Tibial artery (tissue), 4 donors: ENCODE results near the gene ALDH1A1.

Source experiments
- DNase-seq, 2 donors: peaks; one replicate each; pipeline ENCODE4 v3.0.0-alpha.2; 2019
- H3K27ac ChIP-seq, 2 donors: fragments of 200-600 bp; sonication (generic) in 1 of 2; 1 replicate in 1 of 2; 2 replicates in 1 of 2; pipeline ENCODE4 v1.5.1; 2018 to 2019; ENCODE audit warnings: mild to moderate bottlenecking in 1 of 2
- H3K27me3 ChIP-seq, 2 donors: fragments of 200-600 bp; sonication (generic) in 1 of 2; one replicate each; pipeline versions ENCODE4 v1.5.1 to v1.6.0; 2016 to 2019
- H3K36me3 ChIP-seq, 3 donors: fragments of 200-600 bp; sonication (generic) in 2 of 3; one replicate each; pipeline ENCODE4 v1.5.1; 2016 to 2019; ENCODE audit warnings: mild to moderate bottlenecking in 2 of 3
- H3K4me1 ChIP-seq, 4 donors: fragments of 200-600 bp; sonication (generic) in 2 of 4; 1 replicate in 3 of 4; 2 replicates in 1 of 4; pipeline ENCODE4 v1.5.1; 2016 to 2019
- H3K4me3 ChIP-seq, 2 donors: fragments of 200-600 bp; sonication (generic) in 1 of 2; 1 replicate in 1 of 2; 2 replicates in 1 of 2; pipeline ENCODE4 v1.5.1; 2018 to 2019; ENCODE audit warnings: mild to moderate bottlenecking in 2 of 2
- H3K9me3 ChIP-seq, 3 donors: fragments of 200-600 bp; sonication (generic) in 1 of 3; one replicate each; pipeline ENCODE4 v1.5.1; 2016 to 2019
- CTCF ChIP-seq, 2 experiments: fragments of 200-600 bp in 1 of 2; fragments of 450-650 bp in 1 of 2; IDR thresholded peaks; one replicate each; pipeline ENCODE4 v1.5.1; 2017 to 2019; ENCODE audit warnings: antibody characterized with exemption in 2 of 2, mild to moderate bottlenecking in 1 of 2, moderate library complexity in 1 of 2
- intact Hi-C: fragments of 100-400 bp; cut with DNase I; formaldehyde crosslinking; loops from one replicate; pipeline ENCODE4 v1.15.0; 2023; ENCODE audit warnings: low total_unique reads

ALDH1A1 gene

GRCh38 chr9:72978744-72979143 is 25.9 kb upstream of the ALDH1A1 start:
- TF ChIP-seq CTCF (IDR thresholded peaks at IDR 0.05), result no peak
- Histone ChIP-seq H3K36me3 (no peaks in the 10 kb centered on the region), H3K9me3 (no peaks in the 10 kb centered on the region), H3K27me3 (no peaks in the 10 kb centered on the region), H3K4me3 (no peak overlapping the region), H3K27ac (no peak overlapping the region), H3K4me1 (peaks cover 0 to 8% (median 0%) of the 10 kb centered on the region in 4 donors)
- DNase-seq, result no peak
- intact Hi-C loops, result no loop called here

- Histone ChIP-seq H3K27ac (no peak overlapping the region), H3K4me1 (peaks cover 0 to 8% (median 0%) of the 10 kb centered on the region in 4 donors), H3K4me3 (no peak overlapping the region), H3K27me3 (no peaks in the 10 kb centered on the region), H3K9me3 (no peaks in the 10 kb centered on the region), H3K36me3 (no peaks in the 10 kb centered on the region)
- DNase-seq, result no peak
- intact Hi-C loops, result no loop called here
- no peak for TF ChIP-seq CTCF (IDR thresholded peaks at IDR 0.05)
These were observed 24.8 kb upstream of the ALDH1A1 start for GRCh38 chr9:72977670-72978069.

- Histone ChIP-seq H3K4me1 (peaks cover 0 to 8% (median 0%) of the 10 kb centered on the region in 4 donors), H3K36me3 (no peaks in the 10 kb centered on the region), H3K27ac (no peak overlapping the region), H3K9me3 (no peaks in the 10 kb centered on the region), H3K27me3 (no peaks in the 10 kb centered on the region), H3K4me3 (no peak overlapping the region)
- no peak for TF ChIP-seq CTCF (IDR thresholded peaks at IDR 0.05)
- intact Hi-C loops, result no loop called here
- no peak for DNase-seq
These were observed 21.6 kb upstream of the ALDH1A1 start for GRCh38 chr9:72974501-72974900.

GRCh38 chr9:72972636-72973035 is 19.8 kb upstream of the ALDH1A1 start:
- DNase-seq, result no peak
- H3K4me1 ChIP-seq, result no peaks in the 10 kb centered on the region
- no peaks in the 10 kb centered on the region for H3K36me3 ChIP-seq
- H3K27me3 ChIP-seq, result no peaks in the 10 kb centered on the region
- H3K27ac ChIP-seq, result no peak overlapping the region
- no peak overlapping the region for H3K4me3 ChIP-seq
- intact Hi-C loops, result no loop called here
- TF ChIP-seq CTCF (IDR thresholded peaks at IDR 0.05), result no peak
- no peaks in the 10 kb centered on the region for H3K9me3 ChIP-seq

GRCh38 chr9:72971411-72971810 is 18.6 kb upstream of the ALDH1A1 start:
- no peak overlapping the region for H3K27ac ChIP-seq
- no peak for DNase-seq
- no peaks in the 10 kb centered on the region for H3K4me1 ChIP-seq
- no peaks in the 10 kb centered on the region for H3K9me3 ChIP-seq
- no peaks in the 10 kb centered on the region for H3K36me3 ChIP-seq
- no peak for TF ChIP-seq CTCF (IDR thresholded peaks at IDR 0.05)
- H3K27me3 ChIP-seq, result no peaks in the 10 kb centered on the region
- H3K4me3 ChIP-seq, result no peak overlapping the region
- intact Hi-C loops, result no loop called here

GRCh38 chr9:72960446-72960845 is 7.6 kb upstream of the ALDH1A1 start:
- TF ChIP-seq CTCF (IDR thresholded peaks at IDR 0.05), result no peak
- intact Hi-C loops, result no loop called here
- no peaks in the 10 kb centered on the region for H3K36me3 ChIP-seq
- peaks cover 0 to 7% (median 0%) of the 10 kb centered on the region in 3 donors for H3K9me3 ChIP-seq
- no peak overlapping the region for H3K27ac ChIP-seq
- no peaks in the 10 kb centered on the region for H3K27me3 ChIP-seq
- peaks cover 0 to under 1% (median 0%) of the 10 kb centered on the region in 4 donors for H3K4me1 ChIP-seq
- no peak overlapping the region for H3K4me3 ChIP-seq
- DNase-seq, result no peak
